HepG2 (cell line): ENCODE results near the gene RNF135. TPM values are rescaled to one million over a fixed set of nuclear protein-coding genes. Genes with fewer than 3 reads are reported as not detected.
"Not testable (repeated sequence)": the region's sequence is repeated elsewhere in the genome, so short reads cannot be mapped to it uniquely, and the experiment has no call there.

Source experiments
- ATAC-seq: fragments of 200-7000 bp; cut with Tn5 transposase; 3 replicates; pipeline ENCODE4 v1.9.1; 2020; ENCODE audit warnings: mild to moderate bottlenecking, moderate library complexity
- BruUV-seq: library from RNA; stranded (reverse); fragments of 400-500 nt; replicated peaks from 2 replicates; lab custom pipeline; 2021; lab: Mats Ljungman, UMichigan
- CTCF ChIA-PET: fragments of 300-600 bp; formaldehyde crosslinking; extraction: SDS; loops from one replicate; lab custom pipeline; 2021; ENCODE audit warnings: low total read pairs, inconsistent platforms, low intra/inter-chr PET ratio; lab: Yijun Ruan, JAX
- POLR2A ChIA-PET: fragments of 350-600 bp; sonication (Branson Sonifier 250); formaldehyde crosslinking; loops from one replicate; lab custom pipeline; 2020; ENCODE audit warnings: antibody characterized with exemption, inconsistent platforms; lab: Yijun Ruan, JAX
- DNase-seq: peaks from one replicate; pipeline ENCODE4 v3.0.0-alpha.2; 2015; ENCODE audit warnings: low spot score
- FAIRE-seq: peaks from 3 replicates; lab custom pipeline; 2011; peaks lifted over from hg19 to GRCh38; lab: Jason Lieb, UNC
- H2AFZ ChIP-seq: one replicate; pipeline ENCODE4 v1.6.1; 2011; ENCODE audit warnings: low read length, inconsistent platforms
- H3K27ac ChIP-seq: fragments of 300-600 bp; 3 replicates; pipeline ENCODE4 v1.8.0; 2011; ENCODE audit warnings: mixed run types, mild to moderate bottlenecking, mixed read lengths, low read length, inconsistent platforms; ENCODE audit not compliant: insufficient read depth; ENCODE audit errors: extremely low read length
- H3K27me3 ChIP-seq, 2 experiments: fragments of 200-600 bp in 1 of 2; 2 replicates in 1 of 2; 3 replicates in 1 of 2; pipeline versions ENCODE4 v1.6.0 to v1.8.0; 2011; ENCODE audit warnings: low read length in 2 of 2, mild to moderate bottlenecking in 2 of 2, moderate library complexity in 2 of 2, inconsistent platforms in 1 of 2; ENCODE audit not compliant: insufficient read depth in 2 of 2, control insufficient read depth in 1 of 2
- H3K36me3 ChIP-seq, 2 experiments: fragments of 200-600 bp in 1 of 2; replicated peaks in 1 of 2; 2 replicates in 1 of 2; 3 replicates in 1 of 2; pipeline versions ENCODE4 v1.5.1 to v1.8.0; 2011; ENCODE audit warnings: low read length in 2 of 2, inconsistent platforms in 1 of 2; ENCODE audit not compliant: insufficient read depth in 2 of 2, control insufficient read depth in 1 of 2
- H3K4me1 ChIP-seq: 2 replicates; pipeline ENCODE4 v1.5.1; 2012; ENCODE audit warnings: low read length, inconsistent platforms; ENCODE audit not compliant: insufficient read depth
- H3K4me2 ChIP-seq: 2 replicates; pipeline ENCODE4 v1.6.0; 2011; ENCODE audit warnings: low read depth, low read length, inconsistent platforms
- H3K4me3 ChIP-seq, 3 experiments: fragments of 200-600 bp in 1 of 3; sonication (generic), shearing (Covaris generic) in 1 of 3; replicated peaks in 1 of 3; 2 replicates each; pipeline ENCODE4 v1.5.1; 2011 to 2016; ENCODE audit warnings: low read length in 3 of 3, inconsistent platforms in 2 of 3, low read depth in 2 of 3, mild to moderate bottlenecking in 2 of 3, control low read depth in 1 of 3, mixed read lengths in 1 of 3; ENCODE audit not compliant: insufficient read depth in 1 of 3
- H3K79me2 ChIP-seq: one replicate; pipeline ENCODE4 v1.6.1; 2011; ENCODE audit warnings: low read length, inconsistent platforms; ENCODE audit not compliant: insufficient read depth
- H3K9ac ChIP-seq: 2 replicates; pipeline ENCODE4 v1.6.0; 2011; ENCODE audit warnings: mild to moderate bottlenecking, low read depth, low read length, inconsistent platforms; ENCODE audit not compliant: insufficient read depth
- H3K9me3 ChIP-seq: 2 replicates; pipeline ENCODE4 v1.5.1; 2012; ENCODE audit warnings: mild to moderate bottlenecking, low read length
- H4K20me1 ChIP-seq: 2 replicates; pipeline ENCODE4 v1.6.0; 2011; ENCODE audit warnings: inconsistent platforms, mild to moderate bottlenecking, low read length, moderate library complexity; ENCODE audit not compliant: insufficient read depth
- BCL6 ChIP-seq: IDR thresholded peaks from 2 replicates; pipeline ENCODE4 v1.6.1; 2016; ENCODE audit warnings: missing genetic modification reagents, missing compliant biosample characterization
- HHEX ChIP-seq: IDR thresholded peaks from 2 replicates; pipeline ENCODE4 v1.6.1; 2016; ENCODE audit warnings: control low read depth
- RARA ChIP-seq: IDR thresholded peaks from 2 replicates; pipeline ENCODE4 v1.6.1; 2016; ENCODE audit warnings: missing genetic modification reagents, missing compliant biosample characterization
- WGBS: methylation state at CpG from one replicate; pipeline ENCODE4 v1.1.6; 2017; ENCODE audit warnings: low lambda C conversion rate; 5-methylcytosine and 5-hydroxymethylcytosine counted together
- in situ Hi-C: cut with HindIII; loops from 2 replicates; pipeline ENCODE4 v1.10.0; 2017; ENCODE audit warnings: low pct_unique_long_range_greater_than_20kb; ENCODE audit not compliant: extremely low pct_ligation_motif_present
- intact Hi-C: fragments of 100-400 bp; cut with micrococcal nuclease; formaldehyde crosslinking; loops from one replicate; pipeline ENCODE4 v1.10.0; 2022; ENCODE audit not compliant: unreplicated experiment
- polyA plus RNA-seq, 8 experiments: library from polyadenylated mRNA; depleted of rRNA in 3 of 8; stranded (reverse) in 7 of 8; unstranded in 1 of 8; fragments of >200 nt; fragmentation: Illumina TruSeq in 4 of 8; extraction: Trizol in 4 of 8; gene quantifications; 2 replicates each; pipeline versions ENCODE4 v1.2.1 to v1.2.3, GENCODE V29; 2011 to 2016; ENCODE audit warnings: low read depth in 4 of 8, missing spikeins in 1 of 8, mixed read lengths in 1 of 8; ENCODE audit not compliant: insufficient read depth in 1 of 8
- total RNA-seq, 5 experiments: library from RNA; depleted of rRNA; stranded (reverse); fragments of >200 nt; fragmentation: Illumina TruSeq; extraction: Trizol; gene quantifications; 2 replicates each; pipeline ENCODE4 v1.2.3, GENCODE V29; 2016; ENCODE audit warnings: low read depth in 1 of 5

The RNF135 gene
- total and polyA plus RNA-seq, 2 of the 13 experiments (the other 11 are each of a cell fraction or from before 2014, with no cell fraction given) = not detected

GRCh38 chr17:31035611-31036010, 64.8 kb downstream of the RNF135 start:
- H3K4me1 ChIP-seq, BruUV-seq, in situ Hi-C loops, FAIRE-seq, H3K4me3 ChIP-seq, H3K4me2 ChIP-seq, H3K27me3 ChIP-seq, ATAC-seq, H3K79me2 ChIP-seq, H3K36me3 ChIP-seq, H4K20me1 ChIP-seq, H3K9ac ChIP-seq, intact Hi-C loops, H3K9me3 ChIP-seq, H2AFZ ChIP-seq, H3K27ac ChIP-seq, CTCF ChIA-PET, POLR2A ChIA-PET, DNase-seq: not testable (repeated sequence)
- 24% methylated on average over 5 of the region's 5 CpGs for WGBS
- peak; percentile 35; the same call in 1 of the 2 replicates for TF ChIP-seq HHEX (CRISPR knock-in tag)
- TF ChIP-seq BCL6 (CRISPR knock-in tag) = peak; percentile 96
- TF ChIP-seq RARA (CRISPR knock-in tag) = peak; percentile 43; the same call in 1 of the 2 replicates

DNA sequence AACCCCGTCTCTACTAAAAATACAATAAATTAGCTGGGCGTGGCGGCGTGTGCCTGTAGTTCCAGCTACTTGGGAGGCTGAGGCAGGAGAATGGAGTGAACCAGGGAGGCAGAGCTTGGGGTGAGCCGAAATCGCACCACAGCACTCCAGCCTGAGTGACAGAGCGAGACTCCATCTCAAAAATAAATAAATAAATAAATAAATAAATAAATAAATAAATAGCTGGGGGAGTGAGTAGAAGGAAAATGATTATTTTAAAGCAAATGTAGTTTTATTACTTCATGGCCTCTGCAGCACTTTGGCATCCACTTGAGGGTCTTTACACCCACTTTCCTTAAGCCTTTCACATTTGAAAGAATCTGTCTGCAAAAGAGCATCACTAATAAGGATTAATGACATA, 70.0 kb downstream of the RNF135 start:
- H3K27me3 ChIP-seq, ATAC-seq, H2AFZ ChIP-seq, in situ Hi-C loops, H3K9ac ChIP-seq, POLR2A ChIA-PET, H3K4me1 ChIP-seq, H3K4me2 ChIP-seq, H3K9me3 ChIP-seq, CTCF ChIA-PET, H4K20me1 ChIP-seq, H3K36me3 ChIP-seq, BruUV-seq, H3K79me2 ChIP-seq, DNase-seq, FAIRE-seq, H3K4me3 ChIP-seq, H3K27ac ChIP-seq, intact Hi-C loops: not testable (repeated sequence)
- 70% methylated on average over 7 of the region's 7 CpGs for WGBS
